Activated T-cell treated with anti-CD3 and anti-CD28 coated beads, Interleukin-2, amount 50 U/mL, for 1 hour (primary cell): ENCODE results near the gene LPCAT1.
A peak's percentile ranks its signal among the peaks of the same experiment; 100 is the strongest.
"Not testable (repeated sequence)": the region's sequence is repeated elsewhere in the genome, so short reads cannot be mapped to it uniquely, and the experiment has no call there.

Experiments used
- DNase-seq: peaks from one replicate; pipeline ENCODE4 v3.0.0-alpha.2; 2020

LPCAT1 gene

GRCh38 chr5:1439388-1440097 is 84.2 kb downstream of the LPCAT1 start:
- DNase-seq: peak; percentile 6

- no peak for DNase-seq
These were observed 84.9 kb downstream of the LPCAT1 start for GRCh38 chr5:1438871-1439270.

GRCh38 chr5:1437876-1438559 is 85.7 kb downstream of the LPCAT1 start:
- peak; percentile 9 for DNase-seq

GRCh38 chr5:1437226-1437829 is 86.4 kb downstream of the LPCAT1 start:
- DNase-seq: no peak

GRCh38 chr5:1436681-1437080 is 87.1 kb downstream of the LPCAT1 start:
- DNase-seq: no peak

- DNase-seq: peak; percentile 12
These were observed 87.7 kb downstream of the LPCAT1 start for GRCh38 chr5:1436036-1436435.

GRCh38 chr5:1435369-1435768 is 88.4 kb downstream of the LPCAT1 start:
- no peak for DNase-seq

GRCh38 chr5:1432296-1432695 is 91.5 kb downstream of the LPCAT1 start:
- no peak for DNase-seq

- peak; percentile 2 for DNase-seq
These were observed 91.9 kb downstream of the LPCAT1 start for GRCh38 chr5:1431896-1432295.

GRCh38 chr5:1431021-1431811 is 92.5 kb downstream of the LPCAT1 start:
- DNase-seq: peak; percentile 16

GRCh38 chr5:1430121-1430795 is 93.5 kb downstream of the LPCAT1 start:
- DNase-seq: peak; percentile 4

GRCh38 chr5:1429496-1429895 is 94.3 kb downstream of the LPCAT1 start:
- no peak for DNase-seq

GRCh38 chr5:1429066-1429465 is 94.7 kb downstream of the LPCAT1 start:
- DNase-seq: no peak

GRCh38 chr5:1428107-1428506 is 95.7 kb downstream of the LPCAT1 start:
- DNase-seq: no peak

- no peak for DNase-seq
These were observed 99.0 kb downstream of the LPCAT1 start for GRCh38 chr5:1424716-1425115.

GRCh38 chr5:1423901-1424603 is 99.7 kb downstream of the LPCAT1 start:
- DNase-seq: no peak

- DNase-seq: not testable (repeated sequence)
These were observed 101.2 kb downstream of the LPCAT1 start for GRCh38 chr5:1422522-1422921.

- DNase-seq: peak; percentile 10
These were observed 102.0 kb downstream of the LPCAT1 start for GRCh38 chr5:1421521-1422341.

GRCh38 chr5:1420211-1421195 is 103.3 kb downstream of the LPCAT1 start:
- DNase-seq: peak; percentile 2
